Ishikawa (cell line): ENCODE results near the gene PPP2R2C.

Source experiments
- EP300 ChIP-seq: IDR thresholded peaks from 2 replicates; pipeline ENCODE4 v1.6.1; 2012; ENCODE audit warnings: borderline replicate concordance
- RAD21 ChIP-seq: IDR thresholded peaks from 2 replicates; pipeline ENCODE4 v1.6.1; 2012; ENCODE audit warnings: low read depth
- TAF1 ChIP-seq: IDR thresholded peaks from 2 replicates; pipeline ENCODE4 v1.6.1; 2012; ENCODE audit warnings: low read depth, mild to moderate bottlenecking
- TF ChIP-seq, protein P1 (sequence below): IDR thresholded peaks from 2 replicates; pipeline ENCODE4 v1.6.1; 2012

DNA sequence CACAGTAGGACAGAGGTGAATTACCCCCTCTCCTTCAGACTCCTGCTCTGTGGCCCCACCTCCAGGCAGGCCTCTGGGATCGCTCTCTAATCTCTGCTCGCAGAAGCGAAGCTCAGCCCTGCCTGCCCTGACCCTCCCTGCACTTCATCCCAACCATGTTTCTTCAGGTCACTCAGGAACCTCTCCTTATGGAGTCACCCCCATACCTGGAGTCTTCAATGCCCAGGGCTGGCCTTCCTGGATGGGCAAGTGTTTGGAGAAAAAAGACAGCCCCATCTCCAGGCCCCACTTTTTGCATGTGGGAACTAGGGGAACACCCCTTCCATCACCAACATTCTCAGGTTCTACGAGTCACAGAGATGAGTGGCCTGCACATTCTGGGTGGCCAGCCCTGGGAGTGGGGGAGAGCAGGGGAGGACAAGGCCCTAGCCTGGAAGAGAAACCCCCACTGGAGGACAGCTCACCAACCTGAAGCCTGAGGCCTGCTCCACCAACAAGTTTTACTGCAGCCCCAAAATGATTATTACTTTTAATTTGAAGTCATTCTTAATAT lies 90.8 kb downstream of the PPP2R2C start:
- TF ChIP-seq EP300 (no peak), RAD21 (no peak), TAF1 (no peak)
- TF ChIP-seq, protein P1, sequence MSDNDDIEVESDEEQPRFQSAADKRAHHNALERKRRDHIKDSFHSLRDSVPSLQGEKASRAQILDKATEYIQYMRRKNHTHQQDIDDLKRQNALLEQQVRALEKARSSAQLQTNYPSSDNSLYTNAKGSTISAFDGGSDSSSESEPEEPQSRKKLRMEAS, result no peak
